Raji (cell line): ENCODE results near the gene ACTA1.

ENCODE experiments used
- POLR2A ChIP-seq: IDR thresholded peaks from 2 replicates; pipeline ENCODE4 v1.6.1; 2011; ENCODE audit warnings: low read depth, low read length, control low read depth; ENCODE audit not compliant: insufficient read depth

Gene ACTA1

GRCh38 chr1:229434005-229434640 is at the start of gene ACTA1:
TSS of gene ACTA1 (minus strand) at chr1:229434094. CDS start at chr1:229433115, 979 bp downstream.
- TF ChIP-seq POLR2A: no peak

GRCh38 chr1:229482511-229482910 is 48.6 kb upstream of the ACTA1 start:
- TF ChIP-seq POLR2A: no peak

- no peak for TF ChIP-seq POLR2A
Observed at GRCh38 chr1:229480495-229480894, 46.6 kb upstream of the ACTA1 start.

GRCh38 chr1:229479660-229480399 is 45.9 kb upstream of the ACTA1 start:
- TF ChIP-seq POLR2A: no peak

GRCh38 chr1:229478852-229479251 is 45.0 kb upstream of the ACTA1 start:
- TF ChIP-seq POLR2A: no peak

- TF ChIP-seq POLR2A: no peak
Observed at GRCh38 chr1:229474509-229474908, 40.6 kb upstream of the ACTA1 start.

- TF ChIP-seq POLR2A: no peak
Observed at GRCh38 chr1:229471175-229471574, 37.3 kb upstream of the ACTA1 start.

- TF ChIP-seq POLR2A: no peak
Observed at GRCh38 chr1:229470406-229471043, 36.6 kb upstream of the ACTA1 start.

- TF ChIP-seq POLR2A: no peak
Observed at GRCh38 chr1:229466887-229467286, 33.0 kb upstream of the ACTA1 start.

GRCh38 chr1:229464672-229465071 is 30.8 kb upstream of the ACTA1 start:
- TF ChIP-seq POLR2A: no peak

GRCh38 chr1:229461032-229461668 is 27.3 kb upstream of the ACTA1 start:
- TF ChIP-seq POLR2A: no peak

GRCh38 chr1:229459815-229460214 is 25.9 kb upstream of the ACTA1 start:
- no peak for TF ChIP-seq POLR2A

- TF ChIP-seq POLR2A: no peak
Observed at GRCh38 chr1:229457436-229457835, 23.5 kb upstream of the ACTA1 start.

GRCh38 chr1:229456016-229456415 is 22.1 kb upstream of the ACTA1 start:
- TF ChIP-seq POLR2A: no peak

- no peak for TF ChIP-seq POLR2A
Observed at GRCh38 chr1:229454056-229454455, 20.2 kb upstream of the ACTA1 start.

- no peak for TF ChIP-seq POLR2A
Observed at GRCh38 chr1:229452956-229453801, 19.3 kb upstream of the ACTA1 start.
